IMR-90 (cell line): ENCODE measurements around the gene ABTB2. TPM values are rescaled to one million over a fixed set of nuclear protein-coding genes. Genes with fewer than 3 reads are reported as not detected.
A peak's percentile ranks its signal among the peaks of the same experiment; 100 is the strongest.

Experiments used
- ATAC-seq: fragments of 200-7000 bp; cut with Tn5 transposase; 2 replicates; pipeline ENCODE4 v1.9.1; 2020; ENCODE audit warnings: low read depth, mild to moderate bottlenecking, moderate library complexity
- BruUV-seq: library from RNA; stranded (reverse); fragments of 400-500 nt; replicated peaks from 2 replicates; lab custom pipeline; 2021; lab: Mats Ljungman, UMichigan
- CTCF ChIA-PET: fragments of 300-600 bp; formaldehyde crosslinking; extraction: SDS; loops from one replicate; lab custom pipeline; 2021; ENCODE audit warnings: antibody characterized with exemption; lab: Yijun Ruan, JAX
- POLR2A ChIA-PET: fragments of 300-600 bp; sonication (Branson Sonifier 250); formaldehyde crosslinking; loops from one replicate; lab custom pipeline; 2022; ENCODE audit warnings: antibody characterized with exemption; ENCODE audit not compliant: unreplicated experiment; lab: Charles Lee
- DNase-seq: peaks from one replicate; pipeline ENCODE4 v3.0.0; 2013
- H2AFZ ChIP-seq: replicated peaks from 2 replicates; pipeline ENCODE3; 2013; ENCODE audit warnings: low read length, mild to moderate bottlenecking; ENCODE audit not compliant: poor library complexity
- H2AK5ac ChIP-seq: 2 replicates; pipeline ENCODE4 v1.6.1; 2013; ENCODE audit warnings: low read depth, low read length, inconsistent platforms
- H2AK9ac ChIP-seq: replicated peaks from 2 replicates; pipeline ENCODE3; 2013; ENCODE audit warnings: mild to moderate bottlenecking, low read depth, low read length, moderate library complexity; ENCODE audit not compliant: poor library complexity
- H2BK120ac ChIP-seq: 2 replicates; pipeline ENCODE4 v1.6.1; 2013; ENCODE audit warnings: low read depth, low read length, inconsistent platforms
- H2BK15ac ChIP-seq: 3 replicates; pipeline ENCODE4 v1.6.1; 2013; ENCODE audit warnings: low read depth, low read length, inconsistent platforms
- H2BK20ac ChIP-seq: 2 replicates; pipeline ENCODE4 v1.6.1; 2013; ENCODE audit warnings: low read depth, mild to moderate bottlenecking, inconsistent platforms, low read length, moderate library complexity
- H2BK5ac ChIP-seq: 2 replicates; pipeline ENCODE4 v1.6.1; 2013; ENCODE audit warnings: mild to moderate bottlenecking, low read depth, low read length, inconsistent platforms; ENCODE audit not compliant: poor library complexity, severe bottlenecking
- H3K14ac ChIP-seq: replicated peaks from 2 replicates; pipeline ENCODE4 v1.6.1; 2013; ENCODE audit warnings: low read depth, low read length, inconsistent platforms
- H3K18ac ChIP-seq: 2 replicates; pipeline ENCODE4 v1.6.1; 2013; ENCODE audit warnings: low read depth, low read length, control low read depth
- H3K23ac ChIP-seq: 2 replicates; pipeline ENCODE4 v1.6.1; 2013; ENCODE audit warnings: low read depth, low read length, inconsistent platforms
- H3K27ac ChIP-seq: 2 replicates; pipeline ENCODE4 v1.5.1; 2013; ENCODE audit warnings: mild to moderate bottlenecking, control low read depth, low read length; ENCODE audit not compliant: insufficient read depth
- H3K27me3 ChIP-seq: 2 replicates; pipeline ENCODE4 v1.6.1; 2013; ENCODE audit warnings: low read length; ENCODE audit not compliant: control insufficient read depth, insufficient read depth
- H3K36me3 ChIP-seq: 2 replicates; pipeline ENCODE4 v1.6.1; 2013; ENCODE audit warnings: low read length, mixed read lengths; ENCODE audit not compliant: control insufficient read depth, insufficient read depth
- H3K4ac ChIP-seq: 2 replicates; pipeline ENCODE4 v1.6.1; 2013; ENCODE audit warnings: low read depth, low read length, inconsistent platforms
- H3K4me1 ChIP-seq: 2 replicates; pipeline ENCODE4 v1.6.1; 2013; ENCODE audit warnings: low read length, mixed read lengths; ENCODE audit not compliant: control insufficient read depth, insufficient read depth
- H3K4me2 ChIP-seq: 2 replicates; pipeline ENCODE4 v1.6.1; 2013; ENCODE audit warnings: low read depth, mild to moderate bottlenecking, control low read depth, low read length, moderate library complexity
- H3K4me3 ChIP-seq: 2 replicates; pipeline ENCODE4 v1.5.1; 2013; ENCODE audit warnings: low read depth, mild to moderate bottlenecking, control low read depth, low read length, moderate library complexity; ENCODE audit not compliant: insufficient read depth
- H3K56ac ChIP-seq: 2 replicates; pipeline ENCODE4 v1.6.1; 2013; ENCODE audit warnings: low read length, inconsistent platforms; ENCODE audit not compliant: insufficient read depth; ENCODE audit errors: extremely low read depth
- H3K79me1 ChIP-seq, 2 experiments: 2 replicates each; pipeline ENCODE4 v1.6.1; 2013; ENCODE audit warnings: low read length in 2 of 2, inconsistent platforms in 1 of 2, low read depth in 1 of 2
- H3K9ac ChIP-seq: 2 replicates; pipeline ENCODE4 v1.6.1; 2013; ENCODE audit warnings: low read depth, low read length, control low read depth
- H3K9me1 ChIP-seq: 2 replicates; pipeline ENCODE4 v1.6.1; 2013; ENCODE audit warnings: low read length, inconsistent platforms; ENCODE audit not compliant: insufficient read depth
- H3K9me3 ChIP-seq: 2 replicates; pipeline ENCODE4 v1.6.1; 2013; ENCODE audit warnings: low read length; ENCODE audit not compliant: control insufficient read depth, insufficient read depth
- H4K20me1 ChIP-seq: 2 replicates; pipeline ENCODE4 v1.6.1; 2013; ENCODE audit warnings: low read length, inconsistent platforms; ENCODE audit not compliant: insufficient read depth
- H4K5ac ChIP-seq: 2 replicates; pipeline ENCODE4 v1.6.1; 2013; ENCODE audit warnings: mild to moderate bottlenecking, low read depth, low read length, control low read depth
- H4K8ac ChIP-seq, 2 experiments: 2 replicates each; pipeline ENCODE4 v1.6.1; 2013; ENCODE audit warnings: low read depth in 2 of 2, low read length in 2 of 2, control low read depth in 1 of 2, inconsistent platforms in 1 of 2
- H4K91ac ChIP-seq: 2 replicates; pipeline ENCODE4 v1.6.1; 2013; ENCODE audit warnings: low read depth, low read length, inconsistent platforms; ENCODE audit not compliant: insufficient read depth
- BHLHE40 ChIP-seq: fragments of 150-350 bp; IDR thresholded peaks from 2 replicates; pipeline ENCODE4 v1.6.1; 2016; ENCODE audit warnings: mild to moderate bottlenecking, low read depth, low read length
- CEBPB ChIP-seq: IDR thresholded peaks from 2 replicates; pipeline ENCODE4 v1.6.1; 2012; ENCODE audit warnings: low read depth, low read length, improper control_type of control experiment
- FOS ChIP-seq: fragments of 150-350 bp; IDR thresholded peaks from 2 replicates; pipeline ENCODE4 v1.6.1; 2016; ENCODE audit warnings: low read depth, low read length
- RAD21 ChIP-seq: IDR thresholded peaks from 2 replicates; pipeline ENCODE4 v1.6.1; 2012; ENCODE audit warnings: low read length, improper control_type of control experiment
- RCOR1 ChIP-seq: IDR thresholded peaks from 2 replicates; pipeline ENCODE4 v1.6.1; 2012; ENCODE audit warnings: mild to moderate bottlenecking, low read length, improper control_type of control experiment; ENCODE audit not compliant: insufficient replicate concordance
- RFX5 ChIP-seq: IDR thresholded peaks from 2 replicates; pipeline ENCODE4 v1.8.0; 2012; ENCODE audit warnings: low read depth, mild to moderate bottlenecking, low read length, moderate library complexity
- SMC3 ChIP-seq: fragments of 150-350 bp; IDR thresholded peaks from 2 replicates; pipeline ENCODE4 v1.6.1; 2016; ENCODE audit warnings: low read depth, mild to moderate bottlenecking, antibody characterized with exemption, low read length, moderate library complexity
- WGBS, 2 experiments: methylation state at CpG; one replicate each; pipeline versions ENCODE4 v1.1.5 to v1.1.7; 2013; ENCODE audit warnings: missing lambda C conversion rate in 2 of 2; ENCODE audit not compliant: insufficient read length in 1 of 2; ENCODE audit errors: extremely low coverage in 2 of 2; 5-methylcytosine and 5-hydroxymethylcytosine counted together
- dilution Hi-C: fragments of 300-500 bp; cut with HindIII; formaldehyde crosslinking; loops from one replicate; pipeline ENCODE4 v1.14.3; 2018; ENCODE audit warnings: low sequenced_read_pairs; ENCODE audit not compliant: unreplicated experiment
- in situ Hi-C: fragments of 300-500 bp; cut with MboI; formaldehyde crosslinking; loops from 3 replicates; pipeline ENCODE4 v1.14.3; 2019; ENCODE audit warnings: low sequenced_read_pairs, inconsistent platforms, mixed read lengths
- intact Hi-C: fragments of 100-400 bp; cut with micrococcal nuclease; formaldehyde crosslinking; loops from 2 replicates; pipeline ENCODE4 v1.10.0; 2022
- polyA plus RNA-seq, 3 experiments: library from polyadenylated mRNA; depleted of rRNA; stranded (reverse); fragments of >200 nt; gene quantifications; 2 replicates each; pipeline ENCODE4 v1.2.3, GENCODE V29; 2012; ENCODE audit warnings: low replicate concordance in 1 of 3
- total RNA-seq: library from RNA; depleted of rRNA; stranded (reverse); fragments of >200 nt; gene quantifications from 2 replicates; pipeline ENCODE4 v1.2.3, GENCODE V29; 2012
- TF ChIP-seq, protein P1 (sequence below): conservative IDR thresholded peaks from 2 replicates; pipeline ENCODE4 v1.5.1; 2012; ENCODE audit warnings: mild to moderate bottlenecking, low read depth, low read length, improper control_type of control experiment

ABTB2 gene
- total and polyA plus RNA-seq, 2 of the 4 experiments (the other 2 are of a cell fraction): 0.18 to 2.0 TPM

DNA sequence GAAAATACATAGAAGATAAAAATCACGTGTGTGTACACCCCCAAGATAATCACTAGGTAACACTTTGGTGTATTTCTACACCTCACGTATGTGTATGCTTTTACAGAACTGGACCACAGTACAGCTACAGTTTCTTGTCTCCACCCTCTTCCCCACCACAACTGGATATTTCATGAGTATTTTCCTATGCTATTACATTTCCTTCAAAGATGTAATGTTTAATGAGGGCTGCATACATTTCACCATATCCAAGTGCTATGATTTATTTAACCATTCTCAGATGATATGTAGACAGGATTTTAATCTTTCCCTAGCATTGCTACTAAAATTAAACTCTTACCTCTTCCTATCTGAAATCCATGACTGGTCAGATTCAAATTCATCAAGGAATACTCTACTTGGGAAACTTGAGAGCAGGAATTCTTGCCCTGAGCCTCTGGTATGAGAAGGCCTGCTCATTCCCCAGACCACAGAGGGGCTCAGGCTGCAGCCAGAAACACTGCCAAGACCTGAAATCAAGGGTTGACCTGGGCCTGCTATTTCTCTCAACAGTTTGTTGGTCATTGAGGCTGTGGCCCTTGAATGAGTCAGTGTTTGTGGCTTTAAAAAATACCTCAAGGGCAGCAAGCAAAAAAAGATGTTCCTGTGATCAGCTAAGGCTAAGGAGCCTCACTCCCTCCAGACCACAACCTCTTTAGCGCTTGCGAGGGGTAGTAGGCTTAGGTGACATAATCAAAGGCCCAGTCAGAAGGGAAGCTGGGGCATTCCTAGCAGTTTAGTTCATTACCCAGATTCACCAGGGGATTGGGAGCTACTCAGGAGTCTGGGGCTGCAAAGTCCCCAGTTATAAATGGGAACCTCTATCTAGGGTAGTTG, 55.5 kb downstream of the ABTB2 start:
- Histone ChIP-seq H3K4ac (peak overlapping the region; percentile 80; the same call in 1 of the 2 replicates), H3K56ac (no peak overlapping the region), H2BK120ac (0 out of 2 replicates have a peak overlapping the region, but pooled peaks have one; percentile 67), H3K79me1 (no peaks in the 10 kb centered on the region), H3K9ac (no peak overlapping the region), H4K5ac (no peak overlapping the region), H3K18ac (no peak overlapping the region), H3K23ac (peak overlapping the region; percentile 29; the same call in 1 of the 2 replicates), H3K4me3 (no peak overlapping the region), H4K20me1 (peaks cover 12% of the 10 kb centered on the region; the same call in 1 of the 2 replicates), H2BK20ac (0 out of 2 replicates have a peak overlapping the region, but pooled peaks have one; percentile 8), H3K9me1 (peaks cover 15% of the 10 kb centered on the region), H3K36me3 (no peaks in the 10 kb centered on the region), H4K91ac (no peak overlapping the region), H3K9me3 (no peaks in the 10 kb centered on the region), H2AFZ (peak overlapping the region; percentile 28), H4K8ac (peak overlapping the region in 1 of 2 experiments; percentile 50; a peak in 2 of 4 replicates), H2BK5ac (peak overlapping the region; percentile 20), H2BK15ac (no peak overlapping the region), H3K4me1 (peaks cover 13% of the 10 kb centered on the region), H3K27me3 (no peaks in the 10 kb centered on the region), H3K14ac (0 out of 2 replicates have a peak overlapping the region, but pooled peaks have one; percentile 73), H2AK5ac (0 out of 2 replicates have a peak overlapping the region, but pooled peaks have one; percentile 16), H3K27ac (no peak overlapping the region), H2AK9ac (peak overlapping the region; percentile 77), H3K4me2 (no peak overlapping the region)
- ChIA-PET CTCF (interaction anchor here (1.3 kb wide), 1 partner anchor 32 kb away, joined by 3 read pairs; no protein-coding TSS in a partner anchor), POLR2A (no interaction called here)
- no CpG with 5 or more reads among the region's 4 CpGs for WGBS, 2 experiments
- intact Hi-C loops (no loop called here), in situ Hi-C loops (no loop called here), dilution Hi-C loops (no loop called here)
- TF ChIP-seq SMC3: peak; percentile 1; the same call in 1 of the 2 replicates
- TF ChIP-seq RAD21: peak; percentile 10; the same call in 1 of the 2 replicates
- TF ChIP-seq BHLHE40: peak; percentile 39; the same call in 1 of the 2 replicates
- TF ChIP-seq, protein P1, sequence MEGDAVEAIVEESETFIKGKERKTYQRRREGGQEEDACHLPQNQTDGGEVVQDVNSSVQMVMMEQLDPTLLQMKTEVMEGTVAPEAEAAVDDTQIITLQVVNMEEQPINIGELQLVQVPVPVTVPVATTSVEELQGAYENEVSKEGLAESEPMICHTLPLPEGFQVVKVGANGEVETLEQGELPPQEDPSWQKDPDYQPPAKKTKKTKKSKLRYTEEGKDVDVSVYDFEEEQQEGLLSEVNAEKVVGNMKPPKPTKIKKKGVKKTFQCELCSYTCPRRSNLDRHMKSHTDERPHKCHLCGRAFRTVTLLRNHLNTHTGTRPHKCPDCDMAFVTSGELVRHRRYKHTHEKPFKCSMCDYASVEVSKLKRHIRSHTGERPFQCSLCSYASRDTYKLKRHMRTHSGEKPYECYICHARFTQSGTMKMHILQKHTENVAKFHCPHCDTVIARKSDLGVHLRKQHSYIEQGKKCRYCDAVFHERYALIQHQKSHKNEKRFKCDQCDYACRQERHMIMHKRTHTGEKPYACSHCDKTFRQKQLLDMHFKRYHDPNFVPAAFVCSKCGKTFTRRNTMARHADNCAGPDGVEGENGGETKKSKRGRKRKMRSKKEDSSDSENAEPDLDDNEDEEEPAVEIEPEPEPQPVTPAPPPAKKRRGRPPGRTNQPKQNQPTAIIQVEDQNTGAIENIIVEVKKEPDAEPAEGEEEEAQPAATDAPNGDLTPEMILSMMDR: no peak
- no peak for TF ChIP-seq RFX5
- TF ChIP-seq FOS: peak; percentile 61
- TF ChIP-seq CEBPB: no peak
- peak; percentile 54 for TF ChIP-seq RCOR1
- no TSS peak for BruUV-seq
- peak; percentile 98 for DNase-seq
- peak; percentile 88 for ATAC-seq
